Osteocyte (in vitro differentiated cells): ENCODE measurements around the gene TSC22D1. TPM values are rescaled to one million over a fixed set of nuclear protein-coding genes. Genes with fewer than 3 reads are reported as not detected.

Experiments used
- DNase-seq: peaks from one replicate; pipeline ENCODE4 v3.0.0; 2021; ENCODE audit warnings: mixed read lengths; ENCODE audit not compliant: unreplicated experiment; ENCODE audit errors: extremely low spot score
- H3K27ac Mint-ChIP-seq: one replicate; pipeline ENCODE4 v1.8.0; 2021; ENCODE audit warnings: mild to moderate bottlenecking, mixed read lengths; ENCODE audit not compliant: unreplicated experiment
- H3K27me3 Mint-ChIP-seq: one replicate; pipeline ENCODE4 v1.8.0; 2021; ENCODE audit warnings: mixed read lengths; ENCODE audit not compliant: unreplicated experiment
- H3K36me3 Mint-ChIP-seq: one replicate; pipeline ENCODE4 v1.8.0; 2021; ENCODE audit warnings: mixed read lengths; ENCODE audit not compliant: unreplicated experiment
- H3K4me1 Mint-ChIP-seq: one replicate; pipeline ENCODE4 v1.8.0; 2021; ENCODE audit warnings: mixed read lengths; ENCODE audit not compliant: unreplicated experiment
- H3K4me3 Mint-ChIP-seq: one replicate; pipeline ENCODE4 v1.8.0; 2021; ENCODE audit warnings: mild to moderate bottlenecking, moderate library complexity, mixed read lengths; ENCODE audit not compliant: unreplicated experiment
- H3K9me3 Mint-ChIP-seq: one replicate; pipeline ENCODE4 v1.8.0; 2021; ENCODE audit warnings: mixed read lengths; ENCODE audit not compliant: unreplicated experiment
- total RNA-seq: library from RNA; stranded (reverse); gene quantifications from 2 replicates; pipeline ENCODE4 v1.2.1, GENCODE V29; 2021
- TF ChIP-seq, protein P1 (sequence below): fragments of 200-600 bp; sonication (generic); IDR thresholded peaks from 2 replicates; pipeline ENCODE4 v1.5.0; 2021; ENCODE audit warnings: antibody characterized with exemption, mild to moderate bottlenecking, moderate library complexity

Gene TSC22D1
- total RNA-seq, 1 donor from 2014 or later: 118 TPM

DNA sequence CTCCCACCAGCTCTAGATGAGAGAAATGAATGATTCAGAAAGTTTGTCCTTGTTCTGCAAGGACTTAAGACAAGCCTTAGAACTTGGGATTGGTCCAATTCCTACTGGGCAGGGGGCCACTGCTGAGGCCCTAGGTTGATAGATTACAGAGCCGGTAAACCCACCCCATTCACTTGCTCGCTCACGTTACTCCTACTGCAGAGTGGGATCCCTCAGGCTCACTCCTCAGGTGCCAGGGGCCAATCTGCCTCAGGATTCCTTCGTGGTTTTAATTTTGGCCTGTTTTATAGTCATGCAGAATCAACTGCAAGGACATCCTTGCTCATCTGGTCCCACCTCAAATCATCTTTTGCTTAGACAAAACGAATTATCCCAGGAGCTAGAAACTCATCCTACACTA, 143.5 kb downstream of the TSC22D1 start:
- no peaks in the 10 kb centered on the region for H3K27me3 Mint-ChIP-seq
- no peaks in the 10 kb centered on the region for H3K9me3 Mint-ChIP-seq
- TF ChIP-seq, protein P1, sequence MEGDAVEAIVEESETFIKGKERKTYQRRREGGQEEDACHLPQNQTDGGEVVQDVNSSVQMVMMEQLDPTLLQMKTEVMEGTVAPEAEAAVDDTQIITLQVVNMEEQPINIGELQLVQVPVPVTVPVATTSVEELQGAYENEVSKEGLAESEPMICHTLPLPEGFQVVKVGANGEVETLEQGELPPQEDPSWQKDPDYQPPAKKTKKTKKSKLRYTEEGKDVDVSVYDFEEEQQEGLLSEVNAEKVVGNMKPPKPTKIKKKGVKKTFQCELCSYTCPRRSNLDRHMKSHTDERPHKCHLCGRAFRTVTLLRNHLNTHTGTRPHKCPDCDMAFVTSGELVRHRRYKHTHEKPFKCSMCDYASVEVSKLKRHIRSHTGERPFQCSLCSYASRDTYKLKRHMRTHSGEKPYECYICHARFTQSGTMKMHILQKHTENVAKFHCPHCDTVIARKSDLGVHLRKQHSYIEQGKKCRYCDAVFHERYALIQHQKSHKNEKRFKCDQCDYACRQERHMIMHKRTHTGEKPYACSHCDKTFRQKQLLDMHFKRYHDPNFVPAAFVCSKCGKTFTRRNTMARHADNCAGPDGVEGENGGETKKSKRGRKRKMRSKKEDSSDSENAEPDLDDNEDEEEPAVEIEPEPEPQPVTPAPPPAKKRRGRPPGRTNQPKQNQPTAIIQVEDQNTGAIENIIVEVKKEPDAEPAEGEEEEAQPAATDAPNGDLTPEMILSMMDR: no peak
- no peak for DNase-seq
- peaks cover 28% of the 10 kb centered on the region for H3K4me1 Mint-ChIP-seq
- H3K36me3 Mint-ChIP-seq: peaks cover 31% of the 10 kb centered on the region
- no peak overlapping the region for H3K27ac Mint-ChIP-seq
- no peak overlapping the region for H3K4me3 Mint-ChIP-seq

GRCh38 chr13:44431150-44431549, 145.0 kb downstream of the TSC22D1 start:
- no peaks in the 10 kb centered on the region for H3K27me3 Mint-ChIP-seq
- peaks cover 34% of the 10 kb centered on the region for H3K36me3 Mint-ChIP-seq
- DNase-seq: no peak
- TF ChIP-seq, protein P1: no peak
- no peak overlapping the region for H3K27ac Mint-ChIP-seq
- H3K4me1 Mint-ChIP-seq: peaks cover 22% of the 10 kb centered on the region
- no peak overlapping the region for H3K4me3 Mint-ChIP-seq
- H3K9me3 Mint-ChIP-seq: peaks cover 3% of the 10 kb centered on the region

DNA sequence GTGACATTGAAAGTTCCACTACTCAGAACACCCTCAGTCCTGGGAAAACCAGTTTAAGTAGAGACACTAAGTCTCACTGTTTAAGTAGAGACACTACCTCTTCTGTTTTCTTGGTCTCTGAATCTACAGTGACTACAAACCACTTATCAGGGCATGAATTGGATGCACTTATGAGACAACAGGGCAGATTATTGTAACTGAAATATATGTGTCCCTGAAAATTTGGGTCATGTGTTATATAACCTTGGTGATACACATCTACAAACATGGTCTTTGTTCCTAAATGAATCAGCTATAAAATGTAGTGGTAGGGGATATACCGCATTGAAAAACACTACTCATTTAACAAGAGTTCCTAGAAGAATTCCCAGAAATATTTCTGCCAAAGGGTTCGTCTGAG, 146.8 kb downstream of the TSC22D1 start:
- H3K4me1 Mint-ChIP-seq: peaks cover 13% of the 10 kb centered on the region
- H3K9me3 Mint-ChIP-seq: peaks cover 3% of the 10 kb centered on the region
- peaks cover 28% of the 10 kb centered on the region for H3K36me3 Mint-ChIP-seq
- H3K27ac Mint-ChIP-seq: no peak overlapping the region
- DNase-seq: no peak
- no peaks in the 10 kb centered on the region for H3K27me3 Mint-ChIP-seq
- H3K4me3 Mint-ChIP-seq: no peak overlapping the region
- TF ChIP-seq, protein P1: no peak

GRCh38 chr13:44426461-44426860, 149.7 kb downstream of the TSC22D1 start:
- peaks cover 3% of the 10 kb centered on the region for H3K27me3 Mint-ChIP-seq
- TF ChIP-seq, protein P1: no peak
- H3K4me1 Mint-ChIP-seq: no peaks in the 10 kb centered on the region
- H3K36me3 Mint-ChIP-seq: peaks cover 12% of the 10 kb centered on the region
- no peak for DNase-seq
- H3K4me3 Mint-ChIP-seq: no peak overlapping the region
- H3K9me3 Mint-ChIP-seq: peaks cover 3% of the 10 kb centered on the region
- no peak overlapping the region for H3K27ac Mint-ChIP-seq

DNA sequence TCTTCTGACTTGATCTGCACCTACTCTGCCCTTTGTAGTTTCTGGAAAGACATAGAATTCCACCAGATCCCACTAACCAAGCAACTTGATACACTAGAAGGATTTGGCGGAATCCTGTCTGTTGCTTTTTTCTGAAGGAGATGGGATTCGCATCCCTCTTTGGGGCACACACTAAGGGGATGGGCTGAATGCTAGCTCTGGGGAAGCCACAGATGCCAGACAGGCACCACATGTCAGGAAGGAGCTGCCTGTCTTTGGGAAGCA, 150.4 kb downstream of the TSC22D1 start:
- TF ChIP-seq, protein P1: no peak
- Mint-ChIP-seq H3K9me3 (peaks cover 3% of the 10 kb centered on the region), H3K4me3 (no peak overlapping the region), H3K27ac (no peak overlapping the region), H3K27me3 (peaks cover 3% of the 10 kb centered on the region), H3K36me3 (peaks cover 7% of the 10 kb centered on the region), H3K4me1 (no peaks in the 10 kb centered on the region)
- DNase-seq: no peak
